ENCODE measurements around the gene DPY19L3. TPM values are rescaled to one million over a fixed set of nuclear protein-coding genes. Genes with fewer than 3 reads are reported as not detected.

Gene DPY19L3
- total RNA-seq, 1 donor from 2014 or later: 115 TPM

- Histone ChIP-seq H3K36me3 (no peaks in the 10 kb centered on the region), H3K27ac (no peak overlapping the region), H3K9me3 (no peaks in the 10 kb centered on the region), H3K4me1 (no peaks in the 10 kb centered on the region), H3K27me3 (no peaks in the 10 kb centered on the region), H3K4me3 (no peak overlapping the region)
- intact Hi-C loops (cut with DNase I): no loop called here
- no peak for TF ChIP-seq CTCF (IDR thresholded peaks at IDR 0.05)
- no peak for DNase-seq (ENCODE audit: low spot score in 2 of 2)
Observed at GRCh38 chr19:32522967-32523366, 117.4 kb downstream of the DPY19L3 start.

GRCh38 chr19:32526895-32527294 is 121.3 kb downstream of the DPY19L3 start:
- intact Hi-C loops (cut with DNase I): no loop called here
- DNase-seq (ENCODE audit: low spot score in 2 of 2): no peak
- TF ChIP-seq CTCF (IDR thresholded peaks at IDR 0.05): no peak
- Histone ChIP-seq H3K36me3 (no peaks in the 10 kb centered on the region), H3K4me3 (no peak overlapping the region), H3K4me1 (no peaks in the 10 kb centered on the region), H3K9me3 (no peaks in the 10 kb centered on the region), H3K27ac (no peak overlapping the region), H3K27me3 (no peaks in the 10 kb centered on the region)

- intact Hi-C loops (cut with DNase I): no loop called here
- Histone ChIP-seq H3K27me3 (no peaks in the 10 kb centered on the region), H3K4me1 (no peaks in the 10 kb centered on the region), H3K27ac (no peak overlapping the region), H3K9me3 (no peaks in the 10 kb centered on the region), H3K4me3 (no peak overlapping the region), H3K36me3 (no peaks in the 10 kb centered on the region)
- no peak for TF ChIP-seq CTCF (IDR thresholded peaks at IDR 0.05)
- DNase-seq (ENCODE audit: low spot score in 2 of 2): no peak
Observed at GRCh38 chr19:32530773-32531172, 125.2 kb downstream of the DPY19L3 start.

GRCh38 chr19:32532233-32532632 is 126.7 kb downstream of the DPY19L3 start:
- no peaks in the 10 kb centered on the region for H3K27me3 ChIP-seq
- no peak for DNase-seq (ENCODE audit: low spot score in 2 of 2)
- no peaks in the 10 kb centered on the region for H3K4me1 ChIP-seq
- no peak overlapping the region for H3K27ac ChIP-seq
- no peaks in the 10 kb centered on the region for H3K9me3 ChIP-seq
- TF ChIP-seq CTCF (IDR thresholded peaks at IDR 0.05): no peak
- H3K36me3 ChIP-seq: no peaks in the 10 kb centered on the region
- H3K4me3 ChIP-seq: no peak overlapping the region
- intact Hi-C loops (cut with DNase I): no loop called here

Other genes with a start within 250 kb of the DPY19L3 start
- 6.4 TPM for gene ZNF507, start 60.2 kb upstream of the DPY19L3 start, total RNA-seq
- 36.6 TPM for gene PDCD5, start 175.4 kb downstream of the DPY19L3 start, total RNA-seq

Data from ascending aorta (tissue), 2 donors.